WERI-Rb-1 (cell line): ENCODE results near the gene NOLC1.

Experiments used
- DNase-seq: peaks from one replicate; pipeline ENCODE4 v3.0.0-alpha.2; 2020
- H3K27ac ChIP-seq: fragments of 250-450 bp; sonication (Bioruptor Pico); 2 replicates; pipeline ENCODE4 v1.5.1; 2020; ENCODE audit warnings: mild to moderate bottlenecking, moderate library complexity
- H3K27me3 ChIP-seq: fragments of 250-450 bp; sonication (Bioruptor Pico); 2 replicates; pipeline ENCODE4 v1.5.1; 2021; ENCODE audit warnings: mild to moderate bottlenecking, low read depth, moderate library complexity; ENCODE audit not compliant: insufficient read depth, severe bottlenecking
- H3K36me3 ChIP-seq: fragments of 250-450 bp; sonication (Bioruptor Pico); 2 replicates; pipeline ENCODE4 v1.5.1; 2020; ENCODE audit warnings: mild to moderate bottlenecking, moderate library complexity
- H3K4me3 ChIP-seq: 2 replicates; pipeline ENCODE4 v1.5.1; 2011; ENCODE audit warnings: low read depth, mild to moderate bottlenecking, control low read depth, low read length
- H3K9me3 ChIP-seq: fragments of 250-450 bp; sonication (Bioruptor Pico); 2 replicates; pipeline ENCODE4 v1.5.1; 2021; ENCODE audit warnings: mild to moderate bottlenecking, moderate library complexity; ENCODE audit not compliant: severe bottlenecking
- TF ChIP-seq, protein P1 (sequence below): IDR thresholded peaks from 2 replicates; pipeline ENCODE4 v1.5.1; 2011; ENCODE audit warnings: low read depth, mild to moderate bottlenecking, control low read depth, inconsistent platforms, low read length

Gene NOLC1

DNA sequence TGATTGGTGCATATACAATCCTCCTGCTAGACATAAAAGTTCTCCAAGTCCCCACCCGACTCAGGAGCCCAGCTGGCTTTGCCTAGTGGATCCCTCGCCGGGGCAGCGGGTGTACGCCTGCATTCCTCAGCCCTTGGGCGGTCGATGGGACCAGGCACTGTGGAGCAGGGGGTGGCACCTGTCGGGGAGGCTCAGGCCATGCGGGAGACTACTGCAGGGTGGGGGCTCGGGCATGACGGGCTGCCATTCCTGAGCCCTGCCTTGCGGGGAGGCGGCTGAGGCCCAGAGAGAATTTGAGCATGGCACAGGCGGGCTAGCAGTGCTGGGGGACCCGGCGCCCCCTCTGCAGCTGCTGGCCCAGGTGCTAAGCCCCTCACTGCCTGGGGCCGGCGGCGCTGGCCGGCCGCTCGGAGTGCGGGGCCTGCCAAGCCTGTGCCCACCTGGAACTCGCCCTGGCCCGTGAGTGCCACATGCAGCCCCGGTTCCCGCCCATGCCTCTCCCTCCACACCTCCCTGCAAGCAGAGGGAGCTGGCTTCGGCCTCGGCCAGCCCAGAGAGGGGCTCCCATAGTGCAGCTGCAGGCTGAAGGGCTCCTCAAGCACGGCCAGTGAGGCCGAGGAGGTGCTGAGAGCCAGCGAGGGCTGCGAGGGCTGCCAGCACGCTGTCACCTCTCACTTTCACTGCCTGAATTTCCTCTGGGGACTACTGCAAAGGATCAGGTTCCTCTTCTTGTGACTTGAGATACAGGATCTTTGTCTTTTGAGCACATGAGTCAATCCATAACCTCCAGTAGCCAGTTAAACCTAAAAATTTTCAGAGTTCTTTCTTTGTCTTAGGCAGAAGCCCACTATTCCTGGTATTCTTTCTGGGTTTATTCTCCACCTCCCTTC is 48.8 kb downstream of the NOLC1 start:
- H3K27ac ChIP-seq: no peak overlapping the region
- peaks cover 22% of the 10 kb centered on the region for H3K9me3 ChIP-seq
- DNase-seq: no peak
- H3K4me3 ChIP-seq: no peak overlapping the region
- TF ChIP-seq, protein P1, sequence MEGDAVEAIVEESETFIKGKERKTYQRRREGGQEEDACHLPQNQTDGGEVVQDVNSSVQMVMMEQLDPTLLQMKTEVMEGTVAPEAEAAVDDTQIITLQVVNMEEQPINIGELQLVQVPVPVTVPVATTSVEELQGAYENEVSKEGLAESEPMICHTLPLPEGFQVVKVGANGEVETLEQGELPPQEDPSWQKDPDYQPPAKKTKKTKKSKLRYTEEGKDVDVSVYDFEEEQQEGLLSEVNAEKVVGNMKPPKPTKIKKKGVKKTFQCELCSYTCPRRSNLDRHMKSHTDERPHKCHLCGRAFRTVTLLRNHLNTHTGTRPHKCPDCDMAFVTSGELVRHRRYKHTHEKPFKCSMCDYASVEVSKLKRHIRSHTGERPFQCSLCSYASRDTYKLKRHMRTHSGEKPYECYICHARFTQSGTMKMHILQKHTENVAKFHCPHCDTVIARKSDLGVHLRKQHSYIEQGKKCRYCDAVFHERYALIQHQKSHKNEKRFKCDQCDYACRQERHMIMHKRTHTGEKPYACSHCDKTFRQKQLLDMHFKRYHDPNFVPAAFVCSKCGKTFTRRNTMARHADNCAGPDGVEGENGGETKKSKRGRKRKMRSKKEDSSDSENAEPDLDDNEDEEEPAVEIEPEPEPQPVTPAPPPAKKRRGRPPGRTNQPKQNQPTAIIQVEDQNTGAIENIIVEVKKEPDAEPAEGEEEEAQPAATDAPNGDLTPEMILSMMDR: no peak
- H3K27me3 ChIP-seq: no peaks in the 10 kb centered on the region
- no peaks in the 10 kb centered on the region for H3K36me3 ChIP-seq

DNA sequence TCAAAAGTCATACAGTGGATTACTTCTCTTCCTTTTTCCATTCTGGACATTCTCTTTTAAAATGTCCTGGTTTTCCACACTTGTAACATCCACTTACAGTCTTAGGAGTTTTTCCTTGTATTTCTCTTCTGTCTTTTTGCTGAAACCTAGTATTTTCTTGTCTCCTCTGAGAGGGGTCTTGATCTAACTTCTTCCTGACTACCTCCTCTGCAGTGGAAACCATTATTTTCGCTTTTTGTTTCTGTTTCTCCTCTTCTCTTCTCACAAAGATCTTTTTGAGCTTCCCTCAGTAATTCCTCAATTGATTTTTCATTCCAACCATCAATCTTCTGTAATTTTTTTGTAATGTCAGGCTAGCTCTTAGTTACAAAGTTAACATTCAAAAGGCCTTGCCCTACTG is 50.2 kb downstream of the NOLC1 start:
- TF ChIP-seq, protein P1: no peak
- Histone ChIP-seq H3K27me3 (no peaks in the 10 kb centered on the region), H3K9me3 (peaks cover 22% of the 10 kb centered on the region), H3K4me3 (no peak overlapping the region), H3K36me3 (no peaks in the 10 kb centered on the region), H3K27ac (no peak overlapping the region)
- no peak for DNase-seq

DNA sequence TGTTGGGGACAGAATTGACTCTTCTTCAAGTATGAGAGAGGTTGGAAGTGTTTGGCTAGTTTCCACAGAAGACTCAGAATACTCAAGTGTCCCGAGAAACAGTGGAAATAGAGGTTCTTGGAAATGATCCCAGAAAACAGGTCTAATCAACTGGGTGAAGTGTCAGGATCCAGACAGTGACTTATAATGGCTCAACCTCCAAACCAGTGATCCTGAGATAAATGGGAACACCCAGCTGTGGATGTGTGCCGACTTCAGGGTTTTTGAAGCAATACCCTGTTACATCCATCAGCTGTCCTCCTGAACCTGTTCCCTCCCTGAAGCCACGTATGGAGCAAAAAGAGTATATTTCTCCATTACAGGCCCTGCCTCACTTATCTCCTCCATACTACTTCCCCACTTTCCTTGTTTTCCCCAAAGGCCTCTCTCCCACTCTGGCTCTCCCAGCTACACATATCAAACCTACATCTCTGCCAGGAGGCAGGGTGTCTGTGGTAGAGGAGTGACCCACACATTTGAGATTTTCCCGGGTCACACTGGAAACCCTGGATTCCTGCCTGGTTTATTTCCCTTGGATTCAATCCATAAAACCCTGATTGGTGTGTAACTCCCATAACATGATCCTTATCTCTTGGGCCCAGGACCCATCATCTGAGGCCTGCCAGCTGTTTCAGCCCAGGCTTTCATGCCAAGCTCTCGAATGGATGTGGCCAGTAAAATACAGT is 56.3 kb downstream of the NOLC1 start:
- Histone ChIP-seq H3K4me3 (no peak overlapping the region), H3K36me3 (no peaks in the 10 kb centered on the region), H3K27ac (no peak overlapping the region), H3K9me3 (peaks cover 16% of the 10 kb centered on the region), H3K27me3 (no peaks in the 10 kb centered on the region)
- TF ChIP-seq, protein P1: no peak
- no peak for DNase-seq

DNA sequence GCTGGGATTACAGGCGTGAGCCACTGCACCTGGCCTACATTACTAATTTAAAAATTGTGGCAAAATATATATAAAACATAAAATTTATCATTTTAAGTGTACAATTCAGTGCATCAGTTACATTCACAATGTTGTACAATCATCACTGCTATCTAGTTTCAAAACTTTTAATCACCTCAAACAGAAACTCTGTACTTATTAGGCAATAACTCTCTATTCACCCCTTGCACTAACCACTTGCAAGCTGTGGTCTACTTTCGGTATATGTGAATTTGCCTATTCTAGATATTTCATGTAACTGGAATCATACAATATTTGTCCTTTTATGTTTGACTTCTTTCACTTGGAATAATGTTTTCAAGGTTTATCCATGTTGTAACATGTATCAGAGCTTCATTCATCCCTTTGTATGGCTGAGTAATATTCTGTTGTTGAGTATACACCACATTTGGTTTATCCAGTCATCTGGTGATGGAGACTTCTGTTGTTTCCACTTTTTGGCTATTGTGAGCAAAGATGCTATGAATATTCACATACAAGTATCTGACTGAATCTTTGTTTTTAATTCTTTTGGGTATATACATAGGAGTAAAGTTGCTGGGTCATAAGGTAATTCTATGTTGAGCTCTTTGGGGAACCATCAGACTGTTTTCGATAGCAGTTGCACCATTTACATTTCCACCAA is 59.6 kb downstream of the NOLC1 start:
- DNase-seq: no peak
- no peaks in the 10 kb centered on the region for H3K36me3 ChIP-seq
- H3K27me3 ChIP-seq: no peaks in the 10 kb centered on the region
- no peak overlapping the region for H3K27ac ChIP-seq
- TF ChIP-seq, protein P1: no peak
- H3K4me3 ChIP-seq: no peak overlapping the region
- no peaks in the 10 kb centered on the region for H3K9me3 ChIP-seq
